ENCODE data around the gene AGR2. TPM values are rescaled to one million over a fixed set of nuclear protein-coding genes. Genes with fewer than 3 reads are reported as not detected.

AGR2 gene
- total and polyA plus RNA-seq, 2 donors (not counting 1 experiment from before 2014, with no cell fraction given), result not detected

DNA sequence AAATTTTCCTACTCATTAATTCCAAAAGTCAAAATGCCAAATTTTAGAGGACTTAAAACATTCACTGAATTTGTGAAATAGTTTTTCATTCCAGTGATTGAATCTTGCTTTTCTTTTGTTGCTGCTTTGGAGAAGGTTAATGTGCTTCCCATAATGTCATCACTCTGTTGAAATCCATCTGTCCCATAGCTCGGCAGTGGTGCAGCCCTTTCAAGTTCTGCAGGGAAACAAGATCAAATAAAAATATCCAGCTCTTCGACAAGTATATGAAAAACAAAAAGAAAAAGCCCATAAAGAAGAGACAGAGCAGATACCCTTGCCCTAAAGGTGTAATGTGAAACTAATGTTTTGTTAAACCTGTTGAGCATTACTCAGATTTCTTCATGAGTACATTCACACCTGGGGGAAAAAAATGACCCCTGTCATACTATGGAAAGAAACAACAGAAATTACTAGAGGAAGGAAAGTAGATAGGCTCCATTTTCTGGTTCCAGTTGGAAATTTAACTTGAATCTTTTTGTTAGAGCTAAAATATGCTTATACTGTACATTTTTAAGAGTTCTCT lies 41.9 kb upstream of the AGR2 start:
- DNase-seq (ENCODE audit: low read depth in 2 of 2), result no peak
- H4K20me1 ChIP-seq (ENCODE audit: control insufficient read depth, extremely low read depth, insufficient read depth, low read length), result no peaks in the 10 kb centered on the region
- no peaks in the 10 kb centered on the region for H3K79me2 ChIP-seq (ENCODE audit: control insufficient read depth, insufficient read depth, low read length)
- no peak overlapping the region for H2AFZ ChIP-seq (ENCODE audit: low read length)
- H3K9me3 ChIP-seq (ENCODE audit: control insufficient read depth, insufficient read depth, low read depth, low read length), result no peaks in the 10 kb centered on the region
- H3K4me3 ChIP-seq (replicated peaks in 1 of 4; ENCODE audit: control extremely low read depth in 1 of 4, insufficient read depth in 1 of 4, low read depth in 3 of 4, low read length in 4 of 4), result no peak overlapping the region
- no peak overlapping the region for H3K27ac ChIP-seq (ENCODE audit: insufficient read depth, low read length)
- no peaks in the 10 kb centered on the region for H3K27me3 ChIP-seq (ENCODE audit: control insufficient read depth, insufficient read depth, low read length)
- no peaks in the 10 kb centered on the region for H3K36me3 ChIP-seq (ENCODE audit: control insufficient read depth, insufficient read depth, low read length)
- H3K9ac ChIP-seq (ENCODE audit: insufficient read depth, low read length), result no peak overlapping the region
- no peaks in the 10 kb centered on the region for H3K4me1 ChIP-seq (ENCODE audit: control insufficient read depth, extremely low read depth, insufficient read depth, low read length)
- H3K4me2 ChIP-seq (ENCODE audit: extremely low read depth, insufficient read depth, low read length), result no peak overlapping the region
- TF ChIP-seq, protein P1, sequence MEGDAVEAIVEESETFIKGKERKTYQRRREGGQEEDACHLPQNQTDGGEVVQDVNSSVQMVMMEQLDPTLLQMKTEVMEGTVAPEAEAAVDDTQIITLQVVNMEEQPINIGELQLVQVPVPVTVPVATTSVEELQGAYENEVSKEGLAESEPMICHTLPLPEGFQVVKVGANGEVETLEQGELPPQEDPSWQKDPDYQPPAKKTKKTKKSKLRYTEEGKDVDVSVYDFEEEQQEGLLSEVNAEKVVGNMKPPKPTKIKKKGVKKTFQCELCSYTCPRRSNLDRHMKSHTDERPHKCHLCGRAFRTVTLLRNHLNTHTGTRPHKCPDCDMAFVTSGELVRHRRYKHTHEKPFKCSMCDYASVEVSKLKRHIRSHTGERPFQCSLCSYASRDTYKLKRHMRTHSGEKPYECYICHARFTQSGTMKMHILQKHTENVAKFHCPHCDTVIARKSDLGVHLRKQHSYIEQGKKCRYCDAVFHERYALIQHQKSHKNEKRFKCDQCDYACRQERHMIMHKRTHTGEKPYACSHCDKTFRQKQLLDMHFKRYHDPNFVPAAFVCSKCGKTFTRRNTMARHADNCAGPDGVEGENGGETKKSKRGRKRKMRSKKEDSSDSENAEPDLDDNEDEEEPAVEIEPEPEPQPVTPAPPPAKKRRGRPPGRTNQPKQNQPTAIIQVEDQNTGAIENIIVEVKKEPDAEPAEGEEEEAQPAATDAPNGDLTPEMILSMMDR (conservative IDR thresholded peaks at IDR 0.05 in 1 of 2, IDR thresholded peaks at IDR 0.05 in 1 of 2; ENCODE audit: low read depth in 1 of 2, low read length in 2 of 2), result no peak
- TF ChIP-seq EZH2 (IDR thresholded peaks at IDR 0.05; ENCODE audit: low read length, missing control alignments), result no peak

DNA sequence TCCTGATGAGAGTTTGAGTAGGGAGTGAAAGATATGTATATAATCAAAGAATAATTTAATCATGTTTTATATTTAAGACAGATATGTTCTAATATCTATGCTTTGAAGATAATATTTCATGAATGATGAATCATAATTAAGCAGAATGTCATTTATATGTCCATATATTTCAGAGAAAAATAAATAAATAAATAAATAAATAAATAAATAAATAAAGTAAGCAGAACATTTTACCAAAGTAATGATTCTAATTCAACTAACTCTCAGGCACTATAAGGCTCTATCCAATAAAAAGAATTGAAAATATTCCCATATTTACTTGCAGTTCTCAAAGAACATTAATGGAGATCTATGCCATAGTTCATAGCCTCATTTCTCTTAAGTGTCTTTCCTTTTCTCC lies 40.9 kb upstream of the AGR2 start:
- H3K4me3 ChIP-seq (replicated peaks in 1 of 4; ENCODE audit: control extremely low read depth in 1 of 4, insufficient read depth in 1 of 4, low read depth in 3 of 4, low read length in 4 of 4), result no peak overlapping the region
- no peaks in the 10 kb centered on the region for H3K79me2 ChIP-seq (ENCODE audit: control insufficient read depth, insufficient read depth, low read length)
- H3K4me2 ChIP-seq (ENCODE audit: extremely low read depth, insufficient read depth, low read length), result no peak overlapping the region
- no peak overlapping the region for H3K9ac ChIP-seq (ENCODE audit: insufficient read depth, low read length)
- TF ChIP-seq EZH2 (IDR thresholded peaks at IDR 0.05; ENCODE audit: low read length, missing control alignments), result no peak
- TF ChIP-seq, protein P1 (conservative IDR thresholded peaks at IDR 0.05 in 1 of 2, IDR thresholded peaks at IDR 0.05 in 1 of 2; ENCODE audit: low read depth in 1 of 2, low read length in 2 of 2), result no peak
- no peaks in the 10 kb centered on the region for H3K9me3 ChIP-seq (ENCODE audit: control insufficient read depth, insufficient read depth, low read depth, low read length)
- H4K20me1 ChIP-seq (ENCODE audit: control insufficient read depth, extremely low read depth, insufficient read depth, low read length), result no peaks in the 10 kb centered on the region
- no peak for DNase-seq (ENCODE audit: low read depth in 2 of 2)
- H3K36me3 ChIP-seq (ENCODE audit: control insufficient read depth, insufficient read depth, low read length), result no peaks in the 10 kb centered on the region
- no peak overlapping the region for H3K27ac ChIP-seq (ENCODE audit: insufficient read depth, low read length)
- H3K27me3 ChIP-seq (ENCODE audit: control insufficient read depth, insufficient read depth, low read length), result no peaks in the 10 kb centered on the region
- no peaks in the 10 kb centered on the region for H3K4me1 ChIP-seq (ENCODE audit: control insufficient read depth, extremely low read depth, insufficient read depth, low read length)
- no peak overlapping the region for H2AFZ ChIP-seq (ENCODE audit: low read length)

DNA sequence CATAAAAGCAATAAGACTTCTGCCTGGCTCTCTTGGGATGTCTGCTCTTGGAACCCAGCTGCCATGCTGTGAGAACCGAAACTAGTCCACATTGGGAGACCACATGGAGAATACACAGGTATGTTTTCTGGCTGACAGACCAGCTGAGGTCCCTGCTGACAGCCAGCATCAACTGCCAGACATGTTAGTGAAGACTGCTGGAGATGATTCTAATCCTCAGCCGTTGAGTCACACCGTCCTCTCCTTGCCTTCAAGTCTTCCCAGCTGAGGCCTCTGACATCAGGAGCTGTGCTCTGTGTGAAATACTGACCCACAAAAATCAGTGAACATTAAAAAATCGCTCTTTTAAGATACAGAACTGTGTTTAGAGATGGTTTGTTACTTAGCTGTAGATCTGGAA lies 36.9 kb upstream of the AGR2 start:
- H2AFZ ChIP-seq (ENCODE audit: low read length), result no peak overlapping the region
- no peak overlapping the region for H3K4me2 ChIP-seq (ENCODE audit: extremely low read depth, insufficient read depth, low read length)
- H3K4me1 ChIP-seq (ENCODE audit: control insufficient read depth, extremely low read depth, insufficient read depth, low read length), result no peaks in the 10 kb centered on the region
- H3K4me3 ChIP-seq (replicated peaks in 1 of 4; ENCODE audit: control extremely low read depth in 1 of 4, insufficient read depth in 1 of 4, low read depth in 3 of 4, low read length in 4 of 4), result no peak overlapping the region
- H3K27me3 ChIP-seq (ENCODE audit: control insufficient read depth, insufficient read depth, low read length), result no peaks in the 10 kb centered on the region
- H3K27ac ChIP-seq (ENCODE audit: insufficient read depth, low read length), result no peak overlapping the region
- H3K9ac ChIP-seq (ENCODE audit: insufficient read depth, low read length), result no peak overlapping the region
- H4K20me1 ChIP-seq (ENCODE audit: control insufficient read depth, extremely low read depth, insufficient read depth, low read length), result no peaks in the 10 kb centered on the region
- H3K79me2 ChIP-seq (ENCODE audit: control insufficient read depth, insufficient read depth, low read length), result no peaks in the 10 kb centered on the region
- H3K9me3 ChIP-seq (ENCODE audit: control insufficient read depth, insufficient read depth, low read depth, low read length), result no peaks in the 10 kb centered on the region
- TF ChIP-seq, protein P1 (conservative IDR thresholded peaks at IDR 0.05 in 1 of 2, IDR thresholded peaks at IDR 0.05 in 1 of 2; ENCODE audit: low read depth in 1 of 2, low read length in 2 of 2), result no peak
- TF ChIP-seq EZH2 (IDR thresholded peaks at IDR 0.05; ENCODE audit: low read length, missing control alignments), result no peak
- no peaks in the 10 kb centered on the region for H3K36me3 ChIP-seq (ENCODE audit: control insufficient read depth, insufficient read depth, low read length)
- peak in 1 of 2 donors; percentile 74 for DNase-seq (ENCODE audit: low read depth in 2 of 2)
